Neural progenitor cell (in vitro differentiated cells): ENCODE measurements around the gene SLF2.

Source experiments
- CTCF ChIP-seq: fragments of 200-600 bp; sonication (generic); IDR thresholded peaks from 2 replicates; pipeline ENCODE4 v1.5.1; 2017; ENCODE audit warnings: antibody characterized with exemption, mild to moderate bottlenecking
- EZH2phosphoT487 ChIP-seq: fragments of 200-600 bp; sonication (generic); IDR thresholded peaks from 2 replicates; pipeline ENCODE4 v1.6.1; 2017; ENCODE audit warnings: antibody characterized with exemption

- TF ChIP-seq CTCF (no peak), EZH2phosphoT487 (no peak)
Observed at GRCh38 chr10:100907773-100908363, 4.9 kb upstream of the SLF2 start.
